ENCODE results near the gene PEDS1.

Gene PEDS1

GRCh38 chr20:50198180-50198666, 44.7 kb upstream of the PEDS1 start:
- no peak for DNase-seq
- Histone ChIP-seq H3K36me3 (no peaks in the 10 kb centered on the region), H3K9me3 (ENCODE audit: severe bottlenecking) (no peaks in the 10 kb centered on the region), H3K27ac (no peak overlapping the region), H3K4me3 (ENCODE audit: low read depth, low read length) (no peak overlapping the region), H3K27me3 (ENCODE audit: insufficient read depth, low read depth, severe bottlenecking) (no peaks in the 10 kb centered on the region)
- TF ChIP-seq CTCF (IDR thresholded peaks at IDR 0.05; ENCODE audit: low read depth, low read length) = no peak

GRCh38 chr20:50197463-50198179, 44.1 kb upstream of the PEDS1 start:
- Histone ChIP-seq H3K27me3 (ENCODE audit: insufficient read depth, low read depth, severe bottlenecking) (no peaks in the 10 kb centered on the region), H3K36me3 (no peaks in the 10 kb centered on the region), H3K27ac (no peak overlapping the region), H3K4me3 (ENCODE audit: low read depth, low read length) (no peak overlapping the region), H3K9me3 (ENCODE audit: severe bottlenecking) (no peaks in the 10 kb centered on the region)
- TF ChIP-seq CTCF (IDR thresholded peaks at IDR 0.05; ENCODE audit: low read depth, low read length) = no peak
- no peak for DNase-seq

- Histone ChIP-seq H3K27me3 (ENCODE audit: insufficient read depth, low read depth, severe bottlenecking) (no peaks in the 10 kb centered on the region), H3K4me3 (ENCODE audit: low read depth, low read length) (no peak overlapping the region), H3K9me3 (ENCODE audit: severe bottlenecking) (no peaks in the 10 kb centered on the region), H3K36me3 (no peaks in the 10 kb centered on the region), H3K27ac (no peak overlapping the region)
- TF ChIP-seq CTCF (IDR thresholded peaks at IDR 0.05; ENCODE audit: low read depth, low read length) = no peak
- DNase-seq = no peak
Observed at GRCh38 chr20:50196896-50197295, 43.4 kb upstream of the PEDS1 start.

GRCh38 chr20:50196248-50196647, 42.7 kb upstream of the PEDS1 start:
- Histone ChIP-seq H3K27ac (no peak overlapping the region), H3K36me3 (no peaks in the 10 kb centered on the region), H3K27me3 (ENCODE audit: insufficient read depth, low read depth, severe bottlenecking) (no peaks in the 10 kb centered on the region), H3K4me3 (ENCODE audit: low read depth, low read length) (no peak overlapping the region), H3K9me3 (ENCODE audit: severe bottlenecking) (no peaks in the 10 kb centered on the region)
- DNase-seq = no peak
- no peak for TF ChIP-seq CTCF (IDR thresholded peaks at IDR 0.05; ENCODE audit: low read depth, low read length)

GRCh38 chr20:50195524-50196120, 42.1 kb upstream of the PEDS1 start:
- TF ChIP-seq CTCF (IDR thresholded peaks at IDR 0.05; ENCODE audit: low read depth, low read length) = no peak
- Histone ChIP-seq H3K27ac (no peak overlapping the region), H3K9me3 (ENCODE audit: severe bottlenecking) (no peaks in the 10 kb centered on the region), H3K36me3 (no peaks in the 10 kb centered on the region), H3K4me3 (ENCODE audit: low read depth, low read length) (no peak overlapping the region), H3K27me3 (ENCODE audit: insufficient read depth, low read depth, severe bottlenecking) (no peaks in the 10 kb centered on the region)
- DNase-seq = no peak
